NCI-H2081 (cell line): ENCODE measurements around the gene MRPL52.
A peak's percentile ranks its signal among the peaks of the same experiment; 100 is the strongest.
"Not testable (repeated sequence)": the region's sequence is repeated elsewhere in the genome, so short reads cannot be mapped to it uniquely, and the experiment has no call there.

ENCODE experiments used
- DNase-seq, 2 experiments: peaks; one replicate each; lab custom pipeline; 2025; lab: John Stamatoyannopoulos, UW

The MRPL52 gene

DNA sequence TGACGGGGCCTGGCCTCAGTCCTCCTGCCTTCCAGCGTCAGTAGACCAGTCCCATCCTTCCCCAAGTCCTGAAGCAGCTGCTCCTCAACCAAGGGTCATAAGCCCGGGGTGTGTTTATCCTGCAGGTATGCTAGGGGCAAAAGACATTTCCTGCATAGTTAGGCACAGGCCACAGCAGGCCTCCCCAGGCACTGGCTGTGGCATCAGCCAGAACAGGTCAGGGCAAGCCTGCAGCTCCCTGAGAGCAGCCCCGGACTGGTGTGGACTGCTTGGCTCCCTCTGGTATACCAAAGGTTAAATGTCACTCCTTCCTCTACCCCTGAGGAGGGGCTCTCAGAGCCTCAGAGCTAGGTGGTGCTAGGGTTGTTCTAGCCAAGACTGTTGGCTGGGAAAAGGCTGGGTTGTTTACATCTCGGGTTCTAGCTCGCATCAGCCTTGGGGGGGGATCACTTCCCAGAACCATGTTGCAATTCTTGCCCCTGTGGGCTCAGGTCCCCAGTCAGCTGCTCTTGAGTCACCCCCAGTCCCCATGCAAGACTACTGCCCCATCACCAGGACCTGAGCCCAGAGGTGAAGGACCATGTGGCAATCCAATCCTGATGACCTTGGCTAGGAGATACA is 9.6 kb downstream of the MRPL52 start:
- DNase-seq, result no peak

DNA sequence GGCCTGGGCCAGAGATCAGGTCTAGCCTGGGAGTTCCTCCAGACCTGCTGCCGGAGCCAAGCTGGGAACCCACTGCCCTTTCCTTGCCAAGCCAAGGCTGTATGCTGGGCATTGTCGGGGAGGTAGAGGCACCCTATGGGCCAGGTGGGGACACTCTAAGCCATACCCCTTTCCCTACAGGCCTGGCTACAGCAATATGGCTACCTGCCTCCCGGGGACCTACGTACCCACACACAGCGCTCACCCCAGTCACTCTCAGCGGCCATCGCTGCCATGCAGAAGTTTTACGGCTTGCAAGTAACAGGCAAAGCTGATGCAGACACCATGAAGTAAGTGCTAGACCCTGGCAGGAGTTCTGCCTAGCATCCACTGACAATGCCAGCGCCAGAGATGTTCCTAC is 11.6 kb downstream of the MRPL52 start:
- no peak for DNase-seq

DNA sequence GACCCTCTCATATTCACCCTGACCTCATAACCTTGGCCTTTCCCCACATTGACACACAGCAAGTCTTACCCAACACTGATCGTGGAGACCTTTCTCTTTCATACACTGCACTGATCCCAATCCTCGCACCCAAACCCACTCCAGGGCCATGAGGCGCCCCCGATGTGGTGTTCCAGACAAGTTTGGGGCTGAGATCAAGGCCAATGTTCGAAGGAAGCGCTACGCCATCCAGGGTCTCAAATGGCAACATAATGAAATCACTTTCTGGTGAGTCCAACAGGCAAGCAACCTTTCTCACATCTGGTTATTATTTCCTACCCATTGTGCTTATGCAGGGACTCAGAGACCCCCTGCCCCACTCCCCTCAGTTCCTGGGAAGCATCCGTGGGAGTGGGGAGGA is 12.1 kb downstream of the MRPL52 start:
- no peak for DNase-seq

DNA sequence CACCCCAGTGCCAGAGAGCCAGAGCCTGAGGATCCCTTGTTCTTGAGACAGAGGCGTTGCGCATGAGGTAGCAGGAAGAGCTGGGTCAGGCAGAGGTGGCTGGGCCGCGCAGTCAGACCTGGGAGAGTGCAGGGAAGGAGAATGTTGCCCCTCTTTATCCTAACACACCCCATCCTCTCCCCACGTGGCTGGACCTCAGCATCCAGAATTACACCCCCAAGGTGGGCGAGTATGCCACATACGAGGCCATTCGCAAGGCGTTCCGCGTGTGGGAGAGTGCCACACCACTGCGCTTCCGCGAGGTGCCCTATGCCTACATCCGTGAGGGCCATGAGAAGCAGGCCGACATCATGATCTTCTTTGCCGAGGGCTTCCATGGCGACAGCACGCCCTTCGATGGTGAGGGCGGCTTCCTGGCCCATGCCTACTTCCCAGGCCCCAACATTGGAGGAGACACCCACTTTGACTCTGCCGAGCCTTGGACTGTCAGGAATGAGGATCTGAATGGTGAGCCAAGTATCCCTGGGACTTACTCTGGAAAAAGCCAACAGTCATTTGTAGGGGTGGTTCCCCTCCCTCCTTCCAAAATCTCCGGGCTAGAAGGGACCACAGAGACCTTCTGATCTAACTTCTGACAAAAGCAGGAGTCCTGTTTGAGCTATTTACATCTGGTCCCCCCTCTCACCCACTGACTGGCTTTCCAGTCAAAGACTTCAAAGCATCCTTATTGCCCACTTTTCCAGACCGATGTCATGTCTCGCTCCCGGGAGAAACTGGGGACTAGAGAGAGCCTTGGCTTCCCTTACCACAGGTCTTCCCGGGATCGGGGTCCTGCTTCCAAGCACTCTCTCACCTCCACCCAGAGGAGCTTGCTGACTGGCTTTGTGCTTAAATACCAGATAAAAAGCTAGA is 12.8 kb downstream of the MRPL52 start:
- no peak for DNase-seq

DNA sequence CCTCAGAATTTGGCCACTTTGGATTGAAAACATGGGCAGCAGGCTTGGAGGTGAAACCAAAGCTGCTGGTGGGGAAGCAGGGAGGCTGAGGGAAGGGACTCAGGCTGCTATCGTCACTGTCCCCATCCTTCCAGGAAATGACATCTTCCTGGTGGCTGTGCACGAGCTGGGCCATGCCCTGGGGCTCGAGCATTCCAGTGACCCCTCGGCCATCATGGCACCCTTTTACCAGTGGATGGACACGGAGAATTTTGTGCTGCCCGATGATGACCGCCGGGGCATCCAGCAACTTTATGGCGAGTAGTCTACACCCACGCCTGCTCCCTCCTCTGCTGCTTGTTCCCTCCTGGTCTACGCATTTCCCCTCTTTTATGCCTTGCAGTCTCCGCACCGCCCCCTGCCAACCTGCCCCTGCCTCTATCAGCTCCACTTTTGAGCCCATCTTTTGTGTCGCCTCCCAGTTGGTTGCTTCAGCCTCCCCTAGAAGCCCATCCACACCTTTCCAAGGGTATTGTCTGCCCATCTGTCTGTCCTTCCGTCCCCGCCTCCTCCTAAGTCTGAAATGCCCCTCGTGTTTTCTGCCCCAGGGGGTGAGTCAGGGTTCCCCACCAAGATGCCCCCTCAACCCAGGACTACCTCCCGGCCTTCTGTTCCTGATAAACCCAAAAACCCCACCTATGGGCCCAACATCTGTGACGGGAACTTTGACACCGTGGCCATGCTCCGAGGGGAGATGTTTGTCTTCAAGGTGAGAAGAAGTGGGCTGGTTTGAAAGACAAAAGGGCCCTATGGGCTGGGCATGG is 13.6 kb downstream of the MRPL52 start:
- no peak for DNase-seq

DNA sequence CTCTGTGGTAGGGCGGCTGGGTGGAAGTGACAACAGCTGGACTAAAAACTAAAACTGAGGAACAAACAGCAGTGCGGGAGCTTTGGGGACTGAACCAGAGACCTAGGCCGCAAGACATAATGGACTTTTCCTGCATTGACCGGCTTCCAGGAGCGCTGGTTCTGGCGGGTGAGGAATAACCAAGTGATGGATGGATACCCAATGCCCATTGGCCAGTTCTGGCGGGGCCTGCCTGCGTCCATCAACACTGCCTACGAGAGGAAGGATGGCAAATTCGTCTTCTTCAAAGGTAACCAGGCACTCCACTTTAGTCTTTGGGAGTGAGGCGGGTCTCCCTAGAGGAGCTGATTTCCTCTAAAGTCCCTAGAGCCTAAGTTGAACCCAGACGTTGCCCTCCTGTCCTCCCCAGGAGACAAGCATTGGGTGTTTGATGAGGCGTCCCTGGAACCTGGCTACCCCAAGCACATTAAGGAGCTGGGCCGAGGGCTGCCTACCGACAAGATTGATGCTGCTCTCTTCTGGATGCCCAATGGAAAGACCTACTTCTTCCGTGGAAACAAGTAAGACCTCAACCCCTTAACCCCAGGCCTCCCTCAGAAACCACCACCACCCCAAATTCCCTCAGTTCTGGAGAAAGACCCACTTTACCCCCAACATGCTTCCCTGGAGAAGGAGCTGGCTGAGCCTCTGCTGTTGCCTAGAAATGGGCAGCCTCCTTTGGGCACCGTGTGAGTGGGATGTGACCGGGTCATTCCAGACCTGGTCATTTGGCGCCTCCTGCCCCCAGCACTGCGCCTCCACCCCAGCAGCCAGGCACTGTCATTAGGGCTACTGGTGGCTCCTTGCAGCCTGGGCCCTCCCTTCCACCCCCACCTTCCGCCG is 14.8 kb downstream of the MRPL52 start:
- no peak for DNase-seq

DNA sequence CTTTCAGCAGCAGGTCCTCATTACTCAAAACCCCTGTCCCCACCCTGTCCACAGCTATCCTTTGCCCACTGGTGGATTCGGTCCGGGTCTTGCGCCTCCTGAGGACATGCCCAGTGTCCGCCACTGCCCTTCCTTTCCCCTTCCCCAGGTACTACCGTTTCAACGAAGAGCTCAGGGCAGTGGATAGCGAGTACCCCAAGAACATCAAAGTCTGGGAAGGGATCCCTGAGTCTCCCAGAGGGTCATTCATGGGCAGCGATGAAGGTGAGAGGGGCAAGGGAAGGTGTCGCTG is 15.4 kb downstream of the MRPL52 start:
- DNase-seq, result no peak

DNA sequence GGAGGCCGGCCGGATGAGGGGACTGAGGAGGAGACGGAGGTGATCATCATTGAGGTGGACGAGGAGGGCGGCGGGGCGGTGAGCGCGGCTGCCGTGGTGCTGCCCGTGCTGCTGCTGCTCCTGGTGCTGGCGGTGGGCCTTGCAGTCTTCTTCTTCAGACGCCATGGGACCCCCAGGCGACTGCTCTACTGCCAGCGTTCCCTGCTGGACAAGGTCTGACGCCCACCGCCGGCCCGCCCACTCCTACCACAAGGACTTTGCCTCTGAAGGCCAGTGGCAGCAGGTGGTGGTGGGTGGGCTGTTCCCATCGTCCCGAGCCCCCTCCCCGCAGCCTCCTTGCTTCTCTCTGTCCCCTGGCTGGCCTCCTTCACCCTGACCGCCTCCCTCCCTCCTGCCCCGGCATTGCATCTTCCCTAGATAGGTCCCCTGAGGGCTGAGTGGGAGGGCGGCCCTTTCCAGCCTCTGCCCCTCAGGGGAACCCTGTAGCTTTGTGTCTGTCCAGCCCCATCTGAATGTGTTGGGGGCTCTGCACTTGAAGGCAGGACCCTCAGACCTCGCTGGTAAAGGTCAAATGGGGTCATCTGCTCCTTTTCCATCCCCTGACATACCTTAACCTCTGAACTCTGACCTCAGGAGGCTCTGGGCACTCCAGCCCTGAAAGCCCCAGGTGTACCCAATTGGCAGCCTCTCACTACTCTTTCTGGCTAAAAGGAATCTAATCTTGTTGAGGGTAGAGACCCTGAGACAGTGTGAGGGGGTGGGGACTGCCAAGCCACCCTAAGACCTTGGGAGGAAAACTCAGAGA is 16.3 kb downstream of the MRPL52 start:
- no peak for DNase-seq

DNA sequence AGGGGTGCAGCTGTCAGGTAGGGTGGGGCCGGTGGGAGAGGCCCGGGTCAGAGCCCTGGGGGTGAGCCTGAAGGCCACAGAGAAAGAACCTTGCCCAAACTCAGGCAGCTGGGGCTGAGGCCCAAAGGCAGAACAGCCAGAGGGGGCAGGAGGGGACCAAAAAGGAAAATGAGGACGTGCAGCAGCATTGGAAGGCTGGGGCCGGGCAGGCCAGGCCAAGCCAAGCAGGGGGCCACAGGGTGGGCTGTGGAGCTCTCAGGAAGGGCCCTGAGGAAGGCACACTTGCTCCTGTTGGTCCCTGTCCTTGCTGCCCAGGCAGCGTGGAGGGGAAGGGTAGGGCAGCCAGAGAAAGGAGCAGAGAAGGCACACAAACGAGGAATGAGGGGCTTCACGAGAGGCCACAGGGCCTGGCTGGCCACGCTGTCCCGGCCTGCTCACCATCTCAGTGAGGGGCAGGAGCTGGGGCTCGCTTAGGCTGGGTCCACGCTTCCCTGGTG is 17.2 kb downstream of the MRPL52 start:
- no peak for DNase-seq

DNA sequence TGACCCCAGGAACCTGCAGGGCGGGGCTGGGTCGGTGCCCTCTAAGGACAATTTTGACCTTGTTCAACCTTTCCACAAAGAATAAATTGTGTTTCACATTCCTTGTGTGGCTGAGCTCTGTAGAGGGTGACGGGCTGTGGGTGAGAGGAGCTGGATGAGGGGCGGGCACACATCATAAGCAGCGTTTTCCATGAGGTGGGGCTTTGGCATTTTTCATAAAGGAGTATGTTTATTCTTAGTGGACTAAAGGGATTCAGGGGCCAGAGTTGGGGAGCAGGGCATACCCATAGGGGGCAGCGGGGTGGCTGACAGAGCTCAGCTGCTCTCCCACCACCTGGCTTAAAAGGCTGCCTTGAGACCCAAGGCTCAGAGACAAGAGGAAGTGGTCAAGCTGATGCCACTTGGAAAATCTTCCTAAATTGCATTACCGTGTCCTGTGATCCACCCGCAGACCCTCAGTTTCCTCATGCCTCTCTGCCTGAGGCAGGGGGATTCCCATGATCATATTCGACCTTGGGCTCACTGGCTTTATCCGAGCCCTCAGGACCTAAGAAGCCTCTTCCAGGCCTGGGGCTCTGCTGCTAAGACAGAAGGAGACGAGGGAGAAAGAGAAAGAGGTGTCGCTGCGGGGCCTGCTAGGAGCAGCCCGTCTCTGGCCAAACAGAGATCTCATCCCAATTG is 18.1 kb downstream of the MRPL52 start:
- no peak for DNase-seq

DNA sequence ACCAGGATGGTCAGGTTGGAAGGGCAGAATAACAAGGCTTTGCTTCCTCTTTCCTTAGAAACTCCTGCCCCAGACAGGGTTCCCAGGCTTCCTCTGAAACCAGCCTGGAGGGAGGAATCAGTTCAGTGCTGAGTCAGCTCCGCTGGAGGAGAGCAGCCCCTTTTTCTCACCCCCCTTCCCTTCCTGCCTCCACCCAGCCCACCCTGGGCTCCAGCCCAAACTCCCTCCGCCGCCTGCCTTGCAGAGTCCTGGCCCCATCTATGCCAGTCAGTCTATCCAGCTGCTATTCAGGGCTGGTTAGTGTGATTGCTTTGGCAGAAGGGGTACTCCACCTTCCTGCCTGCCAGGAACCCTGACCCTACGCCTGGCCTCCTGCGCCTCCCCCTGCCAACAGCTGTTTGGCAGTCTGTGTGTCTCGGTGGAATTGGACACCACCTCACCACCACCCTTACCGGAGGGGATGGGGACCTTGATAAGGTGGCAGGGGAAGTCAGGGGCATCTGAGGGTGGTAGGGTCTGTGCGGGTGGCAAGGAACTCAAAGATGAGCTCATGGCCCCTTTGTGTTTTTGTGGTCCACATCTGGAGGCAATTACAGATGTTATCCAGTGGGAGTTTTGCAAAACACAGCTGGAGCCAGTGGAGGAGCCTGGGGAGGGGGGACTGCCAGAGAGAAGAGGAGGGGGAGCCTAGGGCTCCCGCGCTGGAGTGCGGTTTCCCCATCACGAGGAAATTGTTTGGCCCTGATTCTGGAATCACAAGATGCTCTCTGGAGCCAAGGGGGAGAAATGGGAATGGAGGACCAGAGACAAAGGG is 18.9 kb downstream of the MRPL52 start:
- DNase-seq, result no peak

DNA sequence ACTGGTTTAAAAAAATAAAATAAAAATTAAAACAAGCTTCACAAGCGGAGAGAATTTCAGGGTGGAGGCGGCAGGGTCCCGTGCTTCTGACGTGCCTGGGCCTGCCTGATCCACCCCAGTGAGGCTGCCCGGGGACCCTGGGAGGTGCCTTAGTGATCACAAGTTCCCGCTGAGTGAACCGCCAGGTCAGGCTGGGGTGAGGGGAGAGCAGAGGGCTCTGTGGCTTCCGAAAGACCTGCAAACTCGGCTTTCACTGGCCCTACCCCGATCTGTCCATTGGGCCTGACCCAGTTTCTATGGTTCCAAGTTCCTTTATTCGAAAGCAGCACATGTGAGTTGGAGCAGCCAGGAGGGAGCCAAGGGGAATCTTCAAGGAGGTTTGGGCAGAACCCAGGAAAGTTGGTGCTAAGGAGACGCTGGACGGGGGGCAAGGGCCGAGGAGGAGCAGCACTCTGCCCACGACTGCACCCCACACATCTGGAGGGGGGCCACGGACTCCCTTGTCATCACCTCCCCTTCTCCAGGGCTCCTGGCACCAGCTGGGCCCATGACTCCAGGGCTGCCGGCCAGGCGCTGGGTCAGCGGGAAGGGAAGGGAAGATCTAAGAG is 19.6 kb downstream of the MRPL52 start:
- DNase-seq, result no peak

DNA sequence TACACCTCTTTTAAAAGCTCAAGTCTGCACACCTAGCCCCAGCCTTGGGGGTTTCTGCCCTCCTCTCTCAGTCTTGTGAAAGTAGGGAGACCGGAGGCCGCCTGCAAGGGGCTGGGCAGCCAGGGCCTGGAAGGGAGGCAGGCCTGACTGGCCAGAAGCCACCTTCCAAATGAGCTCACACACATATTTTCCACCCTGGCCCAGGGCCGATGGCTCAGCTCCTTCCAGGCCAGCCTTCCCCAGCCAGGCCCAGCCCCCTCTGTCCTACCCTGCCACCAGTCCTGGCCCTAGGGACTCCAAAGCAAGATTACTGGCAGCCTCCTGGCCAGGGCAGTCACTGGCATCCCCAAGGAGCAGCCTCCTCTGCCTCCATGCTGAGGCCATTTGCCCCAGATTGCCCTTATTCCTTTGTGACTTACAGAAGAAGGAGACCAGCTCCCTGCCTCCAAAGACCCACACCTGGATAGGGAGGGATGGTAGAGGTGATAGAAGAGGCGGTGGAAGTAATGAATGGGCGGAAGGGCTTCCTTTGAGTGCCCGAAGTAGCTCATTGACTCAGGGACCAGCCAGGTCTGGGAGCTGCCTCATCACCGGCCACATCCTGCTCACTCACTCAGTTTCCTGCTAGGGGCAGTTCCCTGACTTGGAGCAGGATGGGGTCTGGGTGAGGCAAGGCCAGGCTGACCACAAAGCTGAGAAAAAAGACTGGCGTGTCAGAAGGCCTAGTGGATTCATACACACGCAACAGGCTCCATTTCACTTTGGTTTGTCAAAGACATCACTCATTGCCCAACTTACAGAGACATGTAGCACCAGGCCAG is 21.5 kb downstream of the MRPL52 start:
- no peak for DNase-seq

DNA sequence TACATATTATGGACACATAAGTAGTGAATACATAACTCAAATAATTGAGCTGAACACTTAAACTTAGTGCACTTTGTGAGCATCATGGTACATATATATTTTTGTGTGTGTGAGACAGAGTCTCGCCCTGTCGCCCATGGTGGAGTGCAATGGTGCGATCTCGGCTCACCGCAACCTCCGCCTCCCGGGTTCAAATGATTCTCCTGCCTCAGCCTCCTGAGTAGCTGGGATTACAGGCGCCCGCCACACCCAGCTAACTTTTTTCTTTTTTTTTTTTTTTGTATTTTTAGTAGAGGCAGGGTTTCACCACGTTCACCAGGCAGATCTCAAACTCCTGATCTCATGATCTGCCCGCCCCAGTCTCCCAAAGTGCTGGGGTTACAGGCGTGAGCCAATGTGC is 22.5 kb downstream of the MRPL52 start:
- not testable (repeated sequence) for DNase-seq

DNA sequence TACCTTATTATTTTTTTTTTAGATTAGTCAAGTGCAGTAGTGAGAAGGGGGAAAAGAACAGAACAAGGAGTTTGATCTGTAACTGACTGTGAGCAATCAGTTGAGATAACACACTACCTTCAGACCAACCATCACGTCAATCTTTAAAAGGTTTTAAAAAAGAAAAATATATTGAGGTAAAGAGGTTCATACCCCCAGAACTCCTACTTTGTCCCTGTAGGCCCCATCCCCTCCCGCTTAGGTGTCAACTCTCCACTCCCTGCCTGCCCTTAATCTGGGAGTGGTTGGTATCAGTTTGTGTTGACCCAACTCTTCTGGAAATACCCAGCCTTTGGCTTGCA is 22.9 kb downstream of the MRPL52 start:
- DNase-seq, result no peak

DNA sequence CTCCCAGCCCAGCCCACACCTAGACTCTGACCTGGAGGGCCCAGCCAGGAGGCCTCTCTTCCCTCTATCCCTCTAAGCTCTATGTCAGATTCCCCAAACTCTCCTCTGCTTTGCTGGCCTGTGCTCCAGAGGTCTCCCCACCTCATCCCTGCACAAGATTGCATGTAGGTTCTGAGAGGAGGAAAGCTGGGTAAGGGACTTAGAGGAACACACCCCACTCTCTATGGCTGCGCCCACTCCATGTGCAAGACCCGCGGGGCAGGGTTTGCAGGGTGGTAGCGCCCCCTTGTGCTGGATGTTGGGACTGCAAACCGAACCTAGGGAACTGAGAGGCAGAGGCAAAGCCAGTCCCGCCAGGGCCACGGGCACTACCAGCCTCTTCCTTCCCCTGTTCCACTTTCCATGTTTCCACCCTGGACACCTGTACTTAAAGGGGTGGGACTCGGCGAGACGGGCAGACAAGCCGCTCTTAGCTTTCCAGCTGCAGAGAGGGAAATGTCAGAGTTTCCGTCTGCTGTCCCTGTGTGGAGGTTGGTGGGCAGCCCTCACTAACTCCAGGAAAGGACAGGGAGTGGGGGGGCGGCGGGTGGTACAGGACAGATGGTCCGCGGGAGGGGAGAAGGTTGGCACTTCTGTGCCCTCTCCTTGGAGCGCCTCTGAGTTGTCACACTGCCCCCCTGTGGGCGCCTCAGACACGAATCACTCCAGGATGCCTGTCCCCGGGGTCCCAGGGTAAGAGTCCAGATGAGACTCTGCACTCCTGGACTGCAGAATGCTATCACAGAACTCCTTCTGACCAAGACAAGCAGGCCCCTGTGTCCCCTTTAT is 23.5 kb downstream of the MRPL52 start:
- DNase-seq, result peak; percentile 70 to 82

DNA sequence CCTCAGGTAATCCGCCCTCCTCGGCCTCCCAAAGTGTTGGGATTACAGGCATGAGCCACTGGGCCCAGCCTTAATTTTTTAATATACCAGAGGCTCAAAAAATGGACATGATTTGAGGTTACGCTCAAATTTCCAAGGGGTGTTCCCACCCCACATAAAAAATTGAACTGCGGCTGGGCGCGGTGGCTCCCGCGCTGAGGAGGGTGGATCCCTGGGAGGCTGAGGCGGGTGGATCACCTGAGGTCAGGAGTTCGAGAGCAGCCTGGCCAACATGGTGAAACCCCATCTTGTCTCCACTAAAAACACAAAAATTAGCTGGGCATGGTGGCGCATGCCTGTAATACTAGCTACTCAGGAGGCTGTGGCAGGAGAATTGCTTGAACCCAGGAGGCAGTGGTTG is 24.6 kb downstream of the MRPL52 start:
- DNase-seq, result not testable (repeated sequence)
